Astrocyte (in vitro differentiated cells and primary cell): ENCODE results near the gene NUP205. TPM values are rescaled to one million over a fixed set of nuclear protein-coding genes. Genes with fewer than 3 reads are reported as not detected.

Source experiments
- DNase-seq: peaks from one replicate; pipeline ENCODE4 v3.0.0-alpha.2; 2010; ENCODE audit warnings: low read depth
- FAIRE-seq: peaks from 2 replicates; lab custom pipeline; 2011; peaks lifted over from hg19 to GRCh38; lab: Jason Lieb, UNC
- H2AFZ ChIP-seq: 2 replicates; pipeline ENCODE4 v1.6.0; 2012; ENCODE audit warnings: low read depth, low read length, inconsistent platforms
- H3K27ac ChIP-seq: 2 replicates; pipeline ENCODE4 v1.5.1; 2011; ENCODE audit warnings: low read depth, low read length, inconsistent platforms
- H3K27me3 ChIP-seq: 2 replicates; pipeline ENCODE4 v1.6.0; 2011; ENCODE audit warnings: low read length, inconsistent platforms; ENCODE audit not compliant: insufficient read depth
- H3K36me3 ChIP-seq: 2 replicates; pipeline ENCODE4 v1.5.1; 2011; ENCODE audit warnings: low read length, inconsistent platforms; ENCODE audit not compliant: insufficient read depth
- H3K4me1 ChIP-seq: 2 replicates; pipeline ENCODE4 v1.5.1; 2011; ENCODE audit warnings: low read length, inconsistent platforms; ENCODE audit not compliant: insufficient read depth
- H3K4me2 ChIP-seq: 2 replicates; pipeline ENCODE4 v1.6.0; 2012; ENCODE audit warnings: low read length, inconsistent platforms
- H3K4me3 ChIP-seq: 2 replicates; pipeline ENCODE4 v1.5.1; 2011; ENCODE audit warnings: low read depth, mild to moderate bottlenecking, low read length, inconsistent platforms; ENCODE audit not compliant: insufficient read depth
- H3K79me2 ChIP-seq: 2 replicates; pipeline ENCODE4 v1.6.0; 2012; ENCODE audit warnings: mild to moderate bottlenecking, low read length, inconsistent platforms; ENCODE audit not compliant: insufficient read depth
- H3K9ac ChIP-seq: 2 replicates; pipeline ENCODE4 v1.6.0; 2012; ENCODE audit warnings: mild to moderate bottlenecking, low read length, inconsistent platforms
- H3K9me3 ChIP-seq: 2 replicates; pipeline ENCODE4 v1.5.1; 2012; ENCODE audit warnings: low read depth, mild to moderate bottlenecking, low read length, inconsistent platforms; ENCODE audit not compliant: insufficient read depth
- H4K20me1 ChIP-seq: 2 replicates; pipeline ENCODE4 v1.6.0; 2012; ENCODE audit warnings: low read length, inconsistent platforms; ENCODE audit not compliant: insufficient read depth
- H3K27ac Mint-ChIP-seq: one replicate; pipeline ENCODE4 v1.8.0; 2021; ENCODE audit warnings: mild to moderate bottlenecking, mixed read lengths; ENCODE audit not compliant: unreplicated experiment
- H3K27me3 Mint-ChIP-seq: one replicate; pipeline ENCODE4 v1.8.0; 2021; ENCODE audit warnings: low read depth, mixed read lengths; ENCODE audit not compliant: unreplicated experiment
- H3K36me3 Mint-ChIP-seq: one replicate; pipeline ENCODE4 v1.8.0; 2021; ENCODE audit warnings: low read depth, mixed read lengths; ENCODE audit not compliant: unreplicated experiment
- H3K4me1 Mint-ChIP-seq: one replicate; pipeline ENCODE4 v1.8.0; 2021; ENCODE audit warnings: low read depth, mixed read lengths; ENCODE audit not compliant: unreplicated experiment
- H3K4me3 Mint-ChIP-seq: one replicate; pipeline ENCODE4 v1.8.0; 2021; ENCODE audit warnings: mild to moderate bottlenecking, moderate library complexity, mixed read lengths; ENCODE audit not compliant: unreplicated experiment
- H3K9me3 Mint-ChIP-seq: one replicate; pipeline ENCODE4 v1.8.0; 2021; ENCODE audit warnings: mild to moderate bottlenecking, mixed read lengths; ENCODE audit not compliant: unreplicated experiment
- CTCF ChIP-seq: IDR thresholded peaks from 2 replicates; pipeline ENCODE4 v1.5.1; 2011; ENCODE audit warnings: low read depth, mild to moderate bottlenecking, inconsistent platforms, low read length, moderate library complexity; ENCODE audit not compliant: insufficient read depth
- EZH2 ChIP-seq: IDR thresholded peaks from 2 replicates; pipeline ENCODE4 v1.6.1; 2012; ENCODE audit warnings: mild to moderate bottlenecking, low read length, inconsistent platforms; ENCODE audit not compliant: insufficient read depth
- total RNA-seq: library from RNA; stranded (reverse); gene quantifications from 2 replicates; pipeline ENCODE4 v1.2.1, GENCODE V29; 2021

The NUP205 gene
- total RNA-seq, 1 donor from 2014 or later: 50.5 TPM

GRCh38 chr7:135527025-135527424, 30.7 kb upstream of the NUP205 start:
- no peaks in the 10 kb centered on the region for H4K20me1 ChIP-seq
- peaks cover 4% of the 10 kb centered on the region for H3K27me3 Mint-ChIP-seq
- no peak overlapping the region for H3K4me2 ChIP-seq
- no peak overlapping the region for H2AFZ ChIP-seq
- H3K36me3 ChIP-seq: no peaks in the 10 kb centered on the region
- H3K4me3 Mint-ChIP-seq: no peak overlapping the region
- TF ChIP-seq CTCF (no peak), EZH2 (no peak)
- H3K27ac ChIP-seq: no peak overlapping the region
- FAIRE-seq (no peak), DNase-seq (no peak)
- H3K4me3 ChIP-seq: no peak overlapping the region
- no peaks in the 10 kb centered on the region for H3K36me3 Mint-ChIP-seq
- no peak overlapping the region for H3K9ac ChIP-seq
- peaks cover 3% of the 10 kb centered on the region for H3K27me3 ChIP-seq
- H3K4me1 ChIP-seq: no peaks in the 10 kb centered on the region
- H3K4me1 Mint-ChIP-seq: no peaks in the 10 kb centered on the region
- H3K9me3 Mint-ChIP-seq: peaks cover 2% of the 10 kb centered on the region
- H3K9me3 ChIP-seq: no peaks in the 10 kb centered on the region
- no peaks in the 10 kb centered on the region for H3K79me2 ChIP-seq
- peak overlapping the region; percentile 15 for H3K27ac Mint-ChIP-seq

GRCh38 chr7:135536150-135536549, 21.6 kb upstream of the NUP205 start:
- no peak for TF ChIP-seq EZH2
- no peak for TF ChIP-seq CTCF
- peak; percentile 44 for DNase-seq
- Mint-ChIP-seq H3K27ac (no peak overlapping the region), H3K9me3 (peaks cover 3% of the 10 kb centered on the region), H3K4me3 (no peak overlapping the region), H3K4me1 (no peaks in the 10 kb centered on the region), H3K36me3 (no peaks in the 10 kb centered on the region), H3K27me3 (no peaks in the 10 kb centered on the region)
- no peak overlapping the region for H3K4me2 ChIP-seq
- no peaks in the 10 kb centered on the region for H3K79me2 ChIP-seq
- no peak for FAIRE-seq
- H3K27ac ChIP-seq: no peak overlapping the region
- H3K36me3 ChIP-seq: no peaks in the 10 kb centered on the region
- no peak overlapping the region for H2AFZ ChIP-seq
- no peaks in the 10 kb centered on the region for H4K20me1 ChIP-seq
- H3K9ac ChIP-seq: no peak overlapping the region
- no peaks in the 10 kb centered on the region for H3K9me3 ChIP-seq
- H3K27me3 ChIP-seq: peaks cover 8% of the 10 kb centered on the region
- no peak overlapping the region for H3K4me3 ChIP-seq
- H3K4me1 ChIP-seq: no peaks in the 10 kb centered on the region

- H3K27me3 Mint-ChIP-seq: no peaks in the 10 kb centered on the region
- no peaks in the 10 kb centered on the region for H3K36me3 Mint-ChIP-seq
- no peaks in the 10 kb centered on the region for H3K4me1 ChIP-seq
- H3K36me3 ChIP-seq: no peaks in the 10 kb centered on the region
- H3K4me3 Mint-ChIP-seq: no peak overlapping the region
- H2AFZ ChIP-seq: no peak overlapping the region
- no peaks in the 10 kb centered on the region for H3K4me1 Mint-ChIP-seq
- no peaks in the 10 kb centered on the region for H3K79me2 ChIP-seq
- H3K4me3 ChIP-seq: no peak overlapping the region
- FAIRE-seq (no peak), DNase-seq (no peak)
- H3K9me3 Mint-ChIP-seq: peaks cover 1% of the 10 kb centered on the region
- H4K20me1 ChIP-seq: no peaks in the 10 kb centered on the region
- H3K27ac Mint-ChIP-seq: no peak overlapping the region
- no peak for TF ChIP-seq CTCF
- no peak for TF ChIP-seq EZH2
- H3K9me3 ChIP-seq: no peaks in the 10 kb centered on the region
- peaks cover 5% of the 10 kb centered on the region for H3K27me3 ChIP-seq
- no peak overlapping the region for H3K9ac ChIP-seq
- H3K4me2 ChIP-seq: no peak overlapping the region
- H3K27ac ChIP-seq: no peak overlapping the region
Observed at GRCh38 chr7:135537453-135537852, 20.3 kb upstream of the NUP205 start.
